Occipital lobe (tissue), 2 donors: ENCODE measurements around the gene RIN3. TPM values are rescaled to one million over a fixed set of nuclear protein-coding genes. Genes with fewer than 3 reads are reported as not detected.
"Not testable (repeated sequence)": the region's sequence is repeated elsewhere in the genome, so short reads cannot be mapped to it uniquely, and the experiment has no call there.

Experiments
- DNase-seq: peaks from one replicate; lab custom pipeline; 2025; lab: John Stamatoyannopoulos, UW
- total RNA-seq: library from RNA; depleted of rRNA; stranded (reverse); fragments of >200 nt; gene quantifications from one replicate; pipeline ENCODE4 v1.2.3, GENCODE V29; 2014

RIN3 gene
- total RNA-seq, 1 donor from 2014 or later, result 1.4 TPM

- DNase-seq, result no peak
These were observed 198.5 kb downstream of the RIN3 start for GRCh38 chr14:92711976-92712653.

- no peak for DNase-seq
These were observed 199.1 kb downstream of the RIN3 start for GRCh38 chr14:92712654-92713051.

- DNase-seq, result not testable (repeated sequence)
These were observed 201.2 kb downstream of the RIN3 start for GRCh38 chr14:92714739-92715307.

- no peak for DNase-seq
These were observed 202.6 kb downstream of the RIN3 start for GRCh38 chr14:92716131-92716530.

DNA sequence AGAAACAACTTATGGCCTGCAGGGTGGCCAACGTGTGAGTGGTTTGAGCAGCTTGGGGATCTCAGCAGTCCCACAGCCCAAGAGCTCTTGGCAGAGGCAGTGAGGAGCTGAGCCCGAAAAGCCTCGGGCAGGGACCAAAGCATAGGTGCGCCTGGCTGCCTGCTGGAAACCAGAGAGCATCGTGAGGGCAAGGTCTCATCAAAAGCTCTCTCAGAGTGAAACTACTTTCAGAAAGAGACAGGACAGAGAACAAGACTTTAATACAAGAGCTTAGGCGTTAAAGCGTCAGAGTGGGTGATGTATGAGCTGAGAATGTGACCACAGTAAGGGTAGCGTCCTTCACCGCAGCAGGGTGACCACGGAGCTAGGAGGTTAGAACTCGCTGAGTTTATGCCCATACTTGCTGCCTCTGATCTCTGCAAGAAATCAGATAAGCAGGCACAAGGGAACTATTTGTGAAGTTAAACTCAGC, 204.0 kb downstream of the RIN3 start:
- DNase-seq, result no peak

DNA sequence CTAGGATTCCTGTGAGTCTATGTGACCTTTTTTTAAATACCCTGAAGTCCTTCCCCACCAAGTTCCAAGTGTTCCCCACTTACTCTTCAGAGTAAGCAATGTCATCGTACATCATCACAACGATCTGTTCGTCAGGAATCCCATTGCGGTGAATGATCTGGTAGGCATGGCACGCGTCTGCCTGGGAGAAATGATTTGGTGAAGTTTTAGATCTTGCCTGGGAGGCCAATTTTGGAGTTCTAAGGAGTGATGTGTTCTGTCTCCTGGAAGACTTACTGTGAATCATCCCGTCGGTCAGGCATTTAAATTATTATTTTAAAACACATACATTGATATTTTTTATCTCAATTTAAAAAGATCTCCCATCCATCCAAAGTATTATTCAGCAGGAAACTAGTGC, 205.1 kb downstream of the RIN3 start:
- DNase-seq, result no peak

- no peak for DNase-seq
These were observed 205.8 kb downstream of the RIN3 start for GRCh38 chr14:92719421-92719820.

- DNase-seq, result no peak
These were observed 206.3 kb downstream of the RIN3 start for GRCh38 chr14:92719890-92720323.

GRCh38 chr14:92724516-92725340, 211.1 kb downstream of the RIN3 start:
- DNase-seq, result no peak

DNA sequence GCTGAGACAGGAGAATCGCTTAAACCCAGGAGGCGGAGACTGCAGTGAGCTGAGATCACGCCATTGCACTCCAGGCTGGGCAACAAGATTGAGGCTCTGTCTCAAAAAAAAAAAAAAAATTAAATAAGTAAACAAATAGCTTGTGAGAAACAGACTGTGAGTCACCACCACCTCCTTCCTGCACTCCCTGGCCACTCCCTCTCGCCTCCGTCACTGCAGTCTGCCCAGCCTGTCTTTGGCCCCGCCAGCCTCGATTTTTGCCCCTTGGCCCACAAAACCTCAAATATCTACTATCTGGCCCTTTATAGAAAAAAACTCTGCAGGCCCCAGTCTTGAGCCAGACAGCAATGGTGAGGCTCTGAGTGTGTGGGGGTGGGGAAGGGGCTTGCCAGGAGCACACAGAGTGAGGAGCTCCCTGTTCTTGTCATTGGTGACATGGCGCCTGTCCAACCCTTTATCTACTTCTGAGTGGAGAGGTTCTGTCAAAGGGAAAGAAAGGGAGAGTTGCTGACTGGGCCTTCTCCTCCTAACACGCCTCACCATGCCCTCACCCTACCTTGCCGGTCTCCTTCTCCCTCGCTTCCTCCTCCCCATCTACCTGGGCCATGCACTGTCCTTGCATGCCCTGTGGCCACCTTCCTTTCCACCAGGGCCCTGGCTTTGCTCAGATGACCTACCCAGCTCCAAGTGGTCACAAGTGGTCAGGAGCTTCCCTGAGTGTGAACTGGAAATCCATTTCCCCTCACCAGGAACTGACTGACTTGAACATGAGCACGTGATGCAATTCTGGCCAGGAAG, 212.8 kb downstream of the RIN3 start:
- DNase-seq, result no peak

DNA sequence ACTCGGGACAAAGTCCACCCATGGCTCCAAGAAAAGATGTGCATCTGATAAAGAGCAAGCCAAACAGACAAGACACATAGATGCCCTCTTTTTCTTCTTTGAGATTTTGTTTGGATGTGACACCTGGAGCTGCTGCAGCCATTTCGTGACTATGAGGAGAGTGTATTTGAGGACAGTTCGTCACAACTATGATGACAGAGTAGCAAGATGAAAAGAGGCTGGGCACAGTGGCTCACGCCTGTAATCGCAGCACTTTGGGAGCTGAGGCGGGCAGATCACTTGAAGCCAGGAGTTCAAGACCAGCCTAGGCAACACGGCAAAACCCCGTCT, 213.3 kb downstream of the RIN3 start:
- DNase-seq, result no peak

GRCh38 chr14:92728759-92729364, 215.3 kb downstream of the RIN3 start:
- DNase-seq, result no peak

GRCh38 chr14:92729634-92730358, 216.2 kb downstream of the RIN3 start:
- DNase-seq, result no peak

- no peak for DNase-seq
These were observed 218.1 kb downstream of the RIN3 start for GRCh38 chr14:92731622-92732115.

GRCh38 chr14:92733007-92733406, 219.4 kb downstream of the RIN3 start:
- no peak for DNase-seq

DNA sequence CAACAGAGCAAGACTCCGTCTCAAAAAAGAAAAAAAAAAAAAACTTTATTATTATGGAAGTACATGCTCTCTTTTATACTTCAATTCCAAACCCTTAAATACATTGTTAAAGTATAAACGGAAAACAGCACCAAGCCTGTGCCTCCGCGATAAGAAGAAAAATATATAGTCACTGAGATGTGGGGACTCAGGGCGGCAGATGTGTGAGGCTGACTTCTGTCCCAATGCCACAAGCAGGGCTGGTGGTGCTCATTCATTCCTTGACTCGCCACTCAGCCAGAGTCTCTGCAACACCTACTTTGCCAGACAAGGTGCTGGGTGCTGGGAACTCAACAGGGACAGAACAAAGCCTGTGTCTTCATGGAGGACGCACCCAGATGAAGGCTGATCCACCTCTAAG, 221.0 kb downstream of the RIN3 start:
- DNase-seq, result no peak

GRCh38 chr14:92735344-92735743, 221.8 kb downstream of the RIN3 start:
- DNase-seq, result no peak

DNA sequence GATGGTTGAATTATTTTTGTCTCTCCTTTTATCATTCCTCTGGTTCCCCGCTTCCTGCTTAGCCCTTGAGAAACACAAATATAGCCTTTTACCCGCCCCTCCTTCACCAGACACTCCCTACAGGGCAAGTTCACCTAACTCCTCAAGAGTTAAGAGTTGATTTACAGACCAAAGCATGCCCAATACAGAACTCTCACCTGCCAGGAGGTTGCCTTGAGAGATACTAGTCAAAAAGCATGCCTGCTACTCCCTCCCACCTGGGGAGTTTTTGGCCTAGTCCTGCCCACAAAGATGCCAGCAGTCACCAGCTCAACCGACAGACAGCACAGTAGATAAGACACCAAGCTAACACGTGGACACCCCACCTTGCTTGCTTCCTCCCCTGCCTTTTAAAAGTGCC, 223.6 kb downstream of the RIN3 start:
- no peak for DNase-seq

DNA sequence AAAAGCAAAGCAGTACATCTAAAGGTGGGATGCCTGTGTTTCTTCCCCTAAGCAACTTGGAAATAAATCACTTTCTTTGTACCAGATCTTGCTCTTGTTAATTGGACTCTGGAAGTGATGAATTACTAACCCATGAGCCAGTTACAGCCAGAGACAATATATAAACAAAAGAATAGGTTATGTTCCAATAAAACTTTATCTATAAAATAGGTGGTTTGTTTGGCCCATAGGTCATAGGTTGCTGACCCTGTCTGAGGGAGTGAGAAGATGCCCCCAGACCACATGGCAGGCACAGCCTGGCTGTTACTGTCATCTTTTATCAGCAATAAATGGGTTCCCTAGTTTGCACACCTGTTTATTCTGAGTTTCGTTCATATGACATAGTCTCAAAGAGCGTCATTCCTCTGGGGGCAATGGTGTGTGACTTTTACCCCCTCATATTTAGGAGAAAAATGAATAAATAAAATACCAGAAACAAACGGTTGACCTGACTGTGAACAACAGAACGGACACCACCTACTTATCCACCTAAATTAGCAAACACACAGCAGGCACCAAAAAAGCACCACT, 224.1 kb downstream of the RIN3 start:
- no peak for DNase-seq
